Lower leg skin (tissue), 3 donors: ENCODE results near the gene CDC20B.

ENCODE experiments used
- POLR2A ChIP-seq, 2 donors: fragments of 450-650 bp; IDR thresholded peaks; one replicate each; pipeline ENCODE4 v1.6.1; 2016 to 2017; ENCODE audit warnings: antibody characterized with exemption in 2 of 2, mild to moderate bottlenecking in 1 of 2, moderate library complexity in 1 of 2
- TF ChIP-seq, protein P1 (sequence below), 3 donors: fragments of 450-650 bp; IDR thresholded peaks; one replicate each; pipeline ENCODE4 v1.5.1; 2016; ENCODE audit warnings: antibody characterized with exemption in 3 of 3, mild to moderate bottlenecking in 3 of 3, moderate library complexity in 2 of 3

DNA sequence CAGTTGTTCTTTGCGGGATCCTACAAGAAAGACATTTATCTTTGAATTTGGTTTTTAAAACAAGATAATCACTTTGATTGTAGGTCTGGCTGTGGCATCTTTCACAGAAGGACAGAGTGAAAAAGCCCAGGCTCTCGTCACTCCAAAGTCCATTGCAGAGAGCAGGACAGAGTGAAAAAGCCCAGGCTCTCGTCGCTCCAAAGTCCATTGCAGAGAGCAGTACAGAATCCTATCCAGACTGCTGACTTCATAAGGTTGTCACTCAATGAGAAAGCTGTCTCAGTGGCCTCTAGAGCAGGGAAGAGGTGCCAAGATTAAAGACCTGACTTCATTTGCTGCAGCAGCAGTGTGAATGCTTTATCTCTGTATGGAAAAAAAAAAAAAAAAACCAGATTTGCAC lies 29.4 kb downstream of the CDC20B start:
- TF ChIP-seq, protein P1, sequence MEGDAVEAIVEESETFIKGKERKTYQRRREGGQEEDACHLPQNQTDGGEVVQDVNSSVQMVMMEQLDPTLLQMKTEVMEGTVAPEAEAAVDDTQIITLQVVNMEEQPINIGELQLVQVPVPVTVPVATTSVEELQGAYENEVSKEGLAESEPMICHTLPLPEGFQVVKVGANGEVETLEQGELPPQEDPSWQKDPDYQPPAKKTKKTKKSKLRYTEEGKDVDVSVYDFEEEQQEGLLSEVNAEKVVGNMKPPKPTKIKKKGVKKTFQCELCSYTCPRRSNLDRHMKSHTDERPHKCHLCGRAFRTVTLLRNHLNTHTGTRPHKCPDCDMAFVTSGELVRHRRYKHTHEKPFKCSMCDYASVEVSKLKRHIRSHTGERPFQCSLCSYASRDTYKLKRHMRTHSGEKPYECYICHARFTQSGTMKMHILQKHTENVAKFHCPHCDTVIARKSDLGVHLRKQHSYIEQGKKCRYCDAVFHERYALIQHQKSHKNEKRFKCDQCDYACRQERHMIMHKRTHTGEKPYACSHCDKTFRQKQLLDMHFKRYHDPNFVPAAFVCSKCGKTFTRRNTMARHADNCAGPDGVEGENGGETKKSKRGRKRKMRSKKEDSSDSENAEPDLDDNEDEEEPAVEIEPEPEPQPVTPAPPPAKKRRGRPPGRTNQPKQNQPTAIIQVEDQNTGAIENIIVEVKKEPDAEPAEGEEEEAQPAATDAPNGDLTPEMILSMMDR (IDR thresholded peaks at IDR 0.05), result no peak
- TF ChIP-seq POLR2A (IDR thresholded peaks at IDR 0.05), result no peak
